ENCODE results near the gene BAIAP2. TPM values are rescaled to one million over a fixed set of nuclear protein-coding genes. Genes with fewer than 3 reads are reported as not detected.

Gene BAIAP2
- polyA plus RNA-seq, 2 of the 4 experiments (the other 2 are of a cell fraction), result 7.1 to 27.5 TPM

GRCh38 chr17:80997424-80998117 is 37.4 kb upstream of the BAIAP2 start:
- H3K27ac ChIP-seq, result no peak overlapping the region
- 92% methylated on average over 28 of the region's 32 CpGs for WGBS (ENCODE audit: missing lambda C conversion rate)
- no peak overlapping the region for H3K4me2 ChIP-seq

DNA sequence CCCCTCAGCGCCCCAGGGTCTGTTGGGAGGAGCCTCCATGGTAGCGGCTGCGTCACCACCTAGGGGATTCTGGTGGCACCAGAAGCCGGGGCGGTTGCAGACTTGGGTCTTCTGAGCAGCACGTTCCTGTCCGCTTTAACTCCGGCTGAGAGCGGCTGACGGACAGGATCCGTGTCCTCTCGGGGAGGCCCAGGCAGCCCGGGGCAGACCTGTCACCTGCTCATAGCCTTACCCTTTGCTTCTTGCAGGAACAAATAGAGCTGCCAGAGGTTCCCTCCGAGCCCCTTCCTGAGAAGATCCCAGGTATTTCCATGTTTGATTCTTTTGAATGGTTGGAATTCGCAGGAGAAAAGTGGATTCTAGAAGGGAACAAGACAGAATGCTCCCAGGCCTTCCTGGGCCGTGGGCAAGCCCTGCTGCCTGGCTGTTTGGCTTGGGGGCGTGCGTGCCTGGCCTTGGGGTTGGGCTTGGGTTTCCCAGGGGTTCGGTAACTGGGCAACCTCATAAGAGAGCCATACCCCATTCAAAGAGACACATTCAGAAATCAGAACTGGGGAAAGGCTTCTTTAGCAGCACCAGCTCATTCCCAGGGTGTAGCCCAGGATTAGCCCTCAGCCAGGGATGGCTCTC is 36.7 kb upstream of the BAIAP2 start:
- CTCF ChIA-PET, result interaction anchor here (1.1 to 9.1 kb wide), 4 partner anchors 9 to 25 kb away, joined by 3 to 56 read pairs (median 4); no protein-coding TSS in a partner anchor
- Histone ChIP-seq H3K4me2 (no peak overlapping the region), H3K4me3 (no peak overlapping the region), H3K27ac (no peak overlapping the region), H3K4me1 (peaks cover 12% of the 10 kb centered on the region), H3K9me3 (no peaks in the 10 kb centered on the region)
- no peak for ATAC-seq
- 88% methylated on average over 19 of the region's 19 CpGs for WGBS (ENCODE audit: missing lambda C conversion rate)
- POLR2A ChIA-PET, result no interaction called here
- DNase-seq (ENCODE audit: low read depth in 1 of 2, low spot score in 1 of 2), result no peak
- TF ChIP-seq HOXB13 (CRISPR knock-in tag; IDR thresholded peaks at IDR 0.05; ENCODE audit: low read depth) (no peak), CHD2 (IDR thresholded peaks at IDR 0.05; ENCODE audit: low read length, partially characterized antibody) (no peak), POLR2A (IDR thresholded peaks at IDR 0.05; ENCODE audit: low read length) (no peak), FOSL2 (IDR thresholded peaks at IDR 0.05) (no peak), FOSL2 (CRISPR knock-in tag; IDR thresholded peaks at IDR 0.05) (no peak), RCOR1 (IDR thresholded peaks at IDR 0.05; ENCODE audit: low read depth, low read length) (no peak), MYC (IDR thresholded peaks at IDR 0.05; ENCODE audit: borderline replicate concordance, low read length) (no peak), ESRRA (IDR thresholded peaks at IDR 0.05; ENCODE audit: borderline replicate concordance, low read length) (no peak), FOXS1 (CRISPR knock-in tag; IDR thresholded peaks at IDR 0.05) (no peak), HOXB5 (CRISPR knock-in tag; IDR thresholded peaks at IDR 0.05) (no peak), KDM1A (IDR thresholded peaks at IDR 0.05; ENCODE audit: low read depth) (no peak), SREBF2 (IDR thresholded peaks at IDR 0.05) (no peak), PHF8 (IDR thresholded peaks at IDR 0.05; ENCODE audit: borderline replicate concordance, low read depth) (no peak)
- TF ChIP-seq, protein P1, sequence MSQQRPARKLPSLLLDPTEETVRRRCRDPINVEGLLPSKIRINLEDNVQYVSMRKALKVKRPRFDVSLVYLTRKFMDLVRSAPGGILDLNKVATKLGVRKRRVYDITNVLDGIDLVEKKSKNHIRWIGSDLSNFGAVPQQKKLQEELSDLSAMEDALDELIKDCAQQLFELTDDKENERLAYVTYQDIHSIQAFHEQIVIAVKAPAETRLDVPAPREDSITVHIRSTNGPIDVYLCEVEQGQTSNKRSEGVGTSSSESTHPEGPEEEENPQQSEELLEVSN (IDR thresholded peaks at IDR 0.05; ENCODE audit: borderline replicate concordance, low read depth), result no peak
- TF ChIP-seq, protein P2, sequence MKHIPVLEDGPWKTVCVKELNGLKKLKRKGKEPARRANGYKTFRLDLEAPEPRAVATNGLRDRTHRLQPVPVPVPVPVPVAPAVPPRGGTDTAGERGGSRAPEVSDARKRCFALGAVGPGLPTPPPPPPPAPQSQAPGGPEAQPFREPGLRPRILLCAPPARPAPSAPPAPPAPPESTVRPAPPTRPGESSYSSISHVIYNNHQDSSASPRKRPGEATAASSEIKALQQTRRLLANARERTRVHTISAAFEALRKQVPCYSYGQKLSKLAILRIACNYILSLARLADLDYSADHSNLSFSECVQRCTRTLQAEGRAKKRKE (CRISPR knock-in tag; IDR thresholded peaks at IDR 0.05; ENCODE audit: low read depth), result no peak
- TF ChIP-seq, protein P3, sequence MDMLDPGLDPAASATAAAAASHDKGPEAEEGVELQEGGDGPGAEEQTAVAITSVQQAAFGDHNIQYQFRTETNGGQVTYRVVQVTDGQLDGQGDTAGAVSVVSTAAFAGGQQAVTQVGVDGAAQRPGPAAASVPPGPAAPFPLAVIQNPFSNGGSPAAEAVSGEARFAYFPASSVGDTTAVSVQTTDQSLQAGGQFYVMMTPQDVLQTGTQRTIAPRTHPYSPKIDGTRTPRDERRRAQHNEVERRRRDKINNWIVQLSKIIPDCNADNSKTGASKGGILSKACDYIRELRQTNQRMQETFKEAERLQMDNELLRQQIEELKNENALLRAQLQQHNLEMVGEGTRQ (IDR thresholded peaks at IDR 0.05), result no peak
- no peak for FAIRE-seq

More at GRCh38 chr17:80997424-80998117, 37.4 kb upstream of the BAIAP2 start:
- ATAC-seq, result no peak
- POLR2A ChIA-PET, result no interaction called here
- H3K9me3 ChIP-seq, result no peaks in the 10 kb centered on the region
- H3K4me1 ChIP-seq, result peaks cover 16% of the 10 kb centered on the region
- FAIRE-seq, result no peak
- no peak for DNase-seq (ENCODE audit: low read depth in 1 of 2, low spot score in 1 of 2)
- CTCF ChIA-PET, result interaction anchor here (1.0 to 9.1 kb wide), 4 partner anchors 18 to 105 kb away, joined by 3 to 56 read pairs (median 20); no protein-coding TSS in a partner anchor
- no peak overlapping the region for H3K4me3 ChIP-seq
- TF ChIP-seq, protein P2 (CRISPR knock-in tag; IDR thresholded peaks at IDR 0.05; ENCODE audit: low read depth), result no peak
- TF ChIP-seq NPAS2 (CRISPR knock-in tag; IDR thresholded peaks at IDR 0.05; ENCODE audit: borderline replicate concordance), result no peak

Data from A549 (cell line).